PC-3 (cell line): ENCODE results near the gene CCM2L. TPM values are rescaled to one million over a fixed set of nuclear protein-coding genes. Genes with fewer than 3 reads are reported as not detected.

Experiments used
- ATAC-seq: fragments of 200-7000 bp; cut with Tn5 transposase; 2 replicates; pipeline ENCODE4 v1.9.1; 2020; ENCODE audit warnings: mild to moderate bottlenecking, moderate library complexity
- BruUV-seq: library from RNA; stranded (reverse); fragments of 400-500 nt; replicated peaks from 2 replicates; lab custom pipeline; 2021; lab: Mats Ljungman, UMichigan
- CTCF ChIA-PET: fragments of 300-600 bp; sonication (Branson Sonifier 250); formaldehyde crosslinking; loops from one replicate; lab custom pipeline; 2022; ENCODE audit warnings: antibody characterized with exemption; lab: Charles Lee
- POLR2A ChIA-PET: fragments of 300-600 bp; sonication (Branson Sonifier 250); formaldehyde crosslinking; loops from one replicate; lab custom pipeline; 2022; ENCODE audit warnings: antibody characterized with exemption; ENCODE audit not compliant: unreplicated experiment; lab: Charles Lee
- DNase-seq: peaks from one replicate; pipeline ENCODE4 v3.0.0-alpha.2; 2015
- H2AFZ ChIP-seq: fragments of 300-600 bp; sonication (generic); 2 replicates; pipeline ENCODE4 v1.6.0; 2016; ENCODE audit warnings: antibody characterized with exemption, low read length
- H3F3A ChIP-seq: fragments of 300-600 bp; sonication (generic); one replicate; pipeline ENCODE4 v1.6.0; 2017; ENCODE audit warnings: antibody characterized with exemption, low read length, control low read depth, mild to moderate bottlenecking; ENCODE audit not compliant: unreplicated experiment
- H3K27ac ChIP-seq: fragments of 300-600 bp; sonication (generic); 2 replicates; pipeline ENCODE4 v1.5.1; 2016; ENCODE audit warnings: mild to moderate bottlenecking, low read length
- H3K27me3 ChIP-seq: fragments of 300-600 bp; sonication (generic); 2 replicates; pipeline ENCODE4 v1.6.1; 2016; ENCODE audit warnings: low read length, mixed read lengths
- H3K36me3 ChIP-seq: fragments of 300-600 bp; sonication (generic); 2 replicates; pipeline ENCODE4 v1.6.1; 2016; ENCODE audit warnings: low read depth, mixed run types, low read length, mixed read lengths
- H3K4me1 ChIP-seq: fragments of 300-600 bp; sonication (generic); 2 replicates; pipeline ENCODE4 v1.5.1; 2016; ENCODE audit warnings: low read length; ENCODE audit not compliant: insufficient read depth
- H3K4me2 ChIP-seq: fragments of 300-600 bp; sonication (generic); 2 replicates; pipeline ENCODE4 v1.6.0; 2016; ENCODE audit warnings: low read length
- H3K4me3 ChIP-seq: fragments of 300-600 bp; sonication (generic); 2 replicates; pipeline ENCODE4 v1.5.1; 2016; ENCODE audit warnings: mild to moderate bottlenecking, low read length, mixed read lengths
- H3K79me2 ChIP-seq: fragments of 300-600 bp; sonication (generic); 2 replicates; pipeline ENCODE4 v1.6.1; 2017; ENCODE audit warnings: low read length, mixed read lengths
- H3K9ac ChIP-seq: fragments of 300-600 bp; sonication (generic); 2 replicates; pipeline ENCODE4 v1.6.0; 2016; ENCODE audit warnings: mild to moderate bottlenecking, low read length
- H3K9me2 ChIP-seq: fragments of 300-600 bp; sonication (generic); replicated peaks from 2 replicates; pipeline ENCODE4 v1.6.1; 2016; ENCODE audit warnings: mixed run types, low read length, mixed read lengths
- H3K9me3 ChIP-seq: fragments of 300-600 bp; sonication (generic); 2 replicates; pipeline ENCODE4 v1.6.1; 2016; ENCODE audit warnings: low read length, mixed read lengths
- H4K20me1 ChIP-seq: fragments of 300-600 bp; sonication (generic); 2 replicates; pipeline ENCODE4 v1.6.1; 2016; ENCODE audit warnings: low read length, mixed read lengths
- CTCF ChIP-seq: fragments of 300-600 bp; sonication (generic); conservative IDR thresholded peaks from 2 replicates; pipeline ENCODE4 v1.5.1; 2017; ENCODE audit warnings: antibody characterized with exemption, low read depth, mild to moderate bottlenecking, low read length
- EZH2 ChIP-seq: fragments of 300-600 bp; sonication (generic); IDR thresholded peaks from one replicate; pipeline ENCODE4 v1.6.1; 2017; ENCODE audit warnings: antibody characterized with exemption, mild to moderate bottlenecking, low read length; ENCODE audit not compliant: unreplicated experiment
- EZH2phosphoT487 ChIP-seq: fragments of 300-600 bp; sonication (generic); IDR thresholded peaks from 2 replicates; pipeline ENCODE4 v1.6.1; 2018; ENCODE audit warnings: mild to moderate bottlenecking, antibody characterized with exemption, low read length, borderline replicate concordance
- intact Hi-C: fragments of 100-400 bp; cut with micrococcal nuclease; formaldehyde crosslinking; loops from 2 replicates; pipeline ENCODE4 v1.9.0; 2023
- total RNA-seq: library from RNA; depleted of rRNA; stranded (reverse); fragments of >200 nt; gene quantifications from 2 replicates; pipeline ENCODE4 v1.2.3, GENCODE V29; 2014

CCM2L gene
- total RNA-seq, 1 experiment from 2014 or later, result not detected

- DNase-seq (peak; percentile 21), ATAC-seq (peak; percentile 57; the same call in 1 of the 2 replicates)
- H3K9ac ChIP-seq, result no peak overlapping the region
- no peaks in the 10 kb centered on the region for H3K36me3 ChIP-seq
- H3K79me2 ChIP-seq, result no peaks in the 10 kb centered on the region
- no peaks in the 10 kb centered on the region for H3F3A ChIP-seq
- TF ChIP-seq EZH2phosphoT487 (no peak), EZH2 (no peak), CTCF (no peak)
- H3K9me2 ChIP-seq, result no peaks in the 10 kb centered on the region
- intact Hi-C loops, result no loop called here
- no peak overlapping the region for H3K4me2 ChIP-seq
- peaks cover 12% of the 10 kb centered on the region; the same call in 1 of the 2 replicates for H3K27me3 ChIP-seq
- H3K4me3 ChIP-seq, result no peak overlapping the region
- no TSS peak for BruUV-seq
- no peak overlapping the region for H3K27ac ChIP-seq
- H3K9me3 ChIP-seq, result no peaks in the 10 kb centered on the region
- ChIA-PET POLR2A (no interaction called here), CTCF (no interaction called here)
- H3K4me1 ChIP-seq, result no peaks in the 10 kb centered on the region
- H4K20me1 ChIP-seq, result no peaks in the 10 kb centered on the region
- no peak overlapping the region for H2AFZ ChIP-seq
Measured at GRCh38 chr20:32004963-32005362, 5.3 kb upstream of the CCM2L start.

- Histone ChIP-seq H3K9ac (no peak overlapping the region), H3F3A (no peaks in the 10 kb centered on the region), H3K4me3 (no peak overlapping the region), H3K27me3 (peaks cover 12% of the 10 kb centered on the region; the same call in 1 of the 2 replicates), H3K4me2 (no peak overlapping the region), H3K9me3 (no peaks in the 10 kb centered on the region), H2AFZ (no peak overlapping the region), H3K79me2 (no peaks in the 10 kb centered on the region), H3K9me2 (no peaks in the 10 kb centered on the region), H3K27ac (no peak overlapping the region), H3K36me3 (no peaks in the 10 kb centered on the region), H4K20me1 (no peaks in the 10 kb centered on the region), H3K4me1 (no peaks in the 10 kb centered on the region)
- ChIA-PET POLR2A (no interaction called here), CTCF (no interaction called here)
- intact Hi-C loops, result no loop called here
- DNase-seq (no peak), ATAC-seq (no peak)
- BruUV-seq, result no TSS peak
- TF ChIP-seq EZH2 (no peak), CTCF (no peak), EZH2phosphoT487 (no peak)
Measured at GRCh38 chr20:32006053-32006452, 4.2 kb upstream of the CCM2L start.

GRCh38 chr20:32006841-32007786 is 3.1 kb upstream of the CCM2L start:
- H3K4me1 ChIP-seq, result no peaks in the 10 kb centered on the region
- no peaks in the 10 kb centered on the region for H3K9me3 ChIP-seq
- no peaks in the 10 kb centered on the region for H3K36me3 ChIP-seq
- no peak overlapping the region for H2AFZ ChIP-seq
- H3K79me2 ChIP-seq, result no peaks in the 10 kb centered on the region
- H3K9me2 ChIP-seq, result no peaks in the 10 kb centered on the region
- no TSS peak for BruUV-seq
- ChIA-PET CTCF (interaction anchor here (0.5 to 0.6 kb wide), 2 partner anchors 8 to 24 kb away, joined by 3 to 4 read pairs; no protein-coding TSS in a partner anchor), POLR2A (no interaction called here)
- H3K4me2 ChIP-seq, result no peak overlapping the region
- peaks cover 17% of the 10 kb centered on the region for H3K27me3 ChIP-seq
- ATAC-seq, result no peak
- no peak overlapping the region for H3K27ac ChIP-seq
- no peak for DNase-seq
- TF ChIP-seq EZH2, result no peak
- no peak for TF ChIP-seq EZH2phosphoT487
- no peak for TF ChIP-seq CTCF
- intact Hi-C loops, result no loop called here
- no peaks in the 10 kb centered on the region for H4K20me1 ChIP-seq
- H3F3A ChIP-seq, result no peaks in the 10 kb centered on the region
- no peak overlapping the region for H3K4me3 ChIP-seq
- H3K9ac ChIP-seq, result no peak overlapping the region
